ENCODE data around the gene TNIP1. TPM values are rescaled to one million over a fixed set of nuclear protein-coding genes. Genes with fewer than 3 reads are reported as not detected.

The TNIP1 gene
- total RNA-seq, 1 experiment from 2014 or later, result 65.7 TPM

- intact Hi-C loops (cut with micrococcal nuclease; ENCODE audit: unreplicated experiment), result no loop called here
- no peaks in the 10 kb centered on the region for H3K36me3 Mint-ChIP-seq (ENCODE audit: insufficient read depth, unreplicated experiment)
- H3K4me3 Mint-ChIP-seq (ENCODE audit: unreplicated experiment), result no peak overlapping the region
- DNase-seq, result no peak
- Histone ChIP-seq H3K36me3 (ENCODE audit: control insufficient read depth, insufficient read depth, low read length) (no peaks in the 10 kb centered on the region; the same call in 1 of the 2 replicates), H3K4me1 (peaks cover 13% of the 10 kb centered on the region), H3K27me3 (replicated peaks; ENCODE audit: control insufficient read depth, insufficient read depth, low read length) (no peaks in the 10 kb centered on the region), H3K4me3 (ENCODE audit: low read depth, low read length) (no peak overlapping the region), H3K9me3 (peaks cover 10% of the 10 kb centered on the region)
- no peaks in the 10 kb centered on the region for H3K27me3 Mint-ChIP-seq (ENCODE audit: insufficient read depth, unreplicated experiment)
- H3K4me1 Mint-ChIP-seq (ENCODE audit: low read depth, unreplicated experiment), result peaks cover 13% of the 10 kb centered on the region
- BruUV-seq (replicated peaks), result no TSS peak
- H3K9me3 Mint-ChIP-seq (ENCODE audit: unreplicated experiment), result peaks cover 24% of the 10 kb centered on the region
- TF ChIP-seq, protein P1, sequence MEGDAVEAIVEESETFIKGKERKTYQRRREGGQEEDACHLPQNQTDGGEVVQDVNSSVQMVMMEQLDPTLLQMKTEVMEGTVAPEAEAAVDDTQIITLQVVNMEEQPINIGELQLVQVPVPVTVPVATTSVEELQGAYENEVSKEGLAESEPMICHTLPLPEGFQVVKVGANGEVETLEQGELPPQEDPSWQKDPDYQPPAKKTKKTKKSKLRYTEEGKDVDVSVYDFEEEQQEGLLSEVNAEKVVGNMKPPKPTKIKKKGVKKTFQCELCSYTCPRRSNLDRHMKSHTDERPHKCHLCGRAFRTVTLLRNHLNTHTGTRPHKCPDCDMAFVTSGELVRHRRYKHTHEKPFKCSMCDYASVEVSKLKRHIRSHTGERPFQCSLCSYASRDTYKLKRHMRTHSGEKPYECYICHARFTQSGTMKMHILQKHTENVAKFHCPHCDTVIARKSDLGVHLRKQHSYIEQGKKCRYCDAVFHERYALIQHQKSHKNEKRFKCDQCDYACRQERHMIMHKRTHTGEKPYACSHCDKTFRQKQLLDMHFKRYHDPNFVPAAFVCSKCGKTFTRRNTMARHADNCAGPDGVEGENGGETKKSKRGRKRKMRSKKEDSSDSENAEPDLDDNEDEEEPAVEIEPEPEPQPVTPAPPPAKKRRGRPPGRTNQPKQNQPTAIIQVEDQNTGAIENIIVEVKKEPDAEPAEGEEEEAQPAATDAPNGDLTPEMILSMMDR (IDR thresholded peaks at IDR 0.05; ENCODE audit: insufficient read depth in 1 of 2, low read depth in 1 of 2, low read length in 1 of 2, severe bottlenecking in 1 of 2, unreplicated experiment in 1 of 2), result no peak
- POLR2A ChIA-PET, result no interaction called here
- CTCF ChIA-PET, result no interaction called here
- no peak overlapping the region for H3K27ac Mint-ChIP-seq (ENCODE audit: unreplicated experiment)
Observed at GRCh38 chr5:150989695-150990094, 91.1 kb downstream of the TNIP1 start.

DNA sequence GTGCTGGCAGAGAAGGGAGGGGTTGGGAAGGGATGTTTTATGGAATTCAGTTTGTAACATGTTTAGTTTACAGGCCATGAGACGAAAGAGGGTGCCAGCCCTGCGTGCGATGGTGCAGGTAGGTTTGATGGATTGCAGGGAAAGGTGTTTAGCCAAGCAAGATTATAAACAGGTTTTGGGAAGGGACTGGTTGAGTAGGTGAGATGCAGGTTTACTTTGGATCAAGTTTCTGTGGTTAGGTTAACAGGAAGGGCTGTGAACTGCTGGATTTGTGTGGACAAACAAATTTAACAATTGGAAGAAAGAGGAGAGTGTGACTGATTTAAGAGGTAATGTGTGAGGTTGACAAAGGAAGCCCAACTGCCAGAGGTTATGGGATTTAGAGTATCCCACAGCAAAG is 93.1 kb downstream of the TNIP1 start:
- BruUV-seq (replicated peaks), result no TSS peak
- Mint-ChIP-seq H3K4me3 (ENCODE audit: unreplicated experiment) (no peak overlapping the region), H3K4me1 (ENCODE audit: low read depth, unreplicated experiment) (peaks cover 3% of the 10 kb centered on the region), H3K27ac (ENCODE audit: unreplicated experiment) (no peak overlapping the region), H3K36me3 (ENCODE audit: insufficient read depth, unreplicated experiment) (no peaks in the 10 kb centered on the region), H3K27me3 (ENCODE audit: insufficient read depth, unreplicated experiment) (no peaks in the 10 kb centered on the region), H3K9me3 (ENCODE audit: unreplicated experiment) (peaks cover 25% of the 10 kb centered on the region)
- Histone ChIP-seq H3K9me3 (peaks cover 9% of the 10 kb centered on the region), H3K36me3 (ENCODE audit: control insufficient read depth, insufficient read depth, low read length) (no peaks in the 10 kb centered on the region; the same call in 1 of the 2 replicates), H3K27me3 (replicated peaks; ENCODE audit: control insufficient read depth, insufficient read depth, low read length) (no peaks in the 10 kb centered on the region), H3K4me1 (no peaks in the 10 kb centered on the region), H3K4me3 (ENCODE audit: low read depth, low read length) (no peak overlapping the region)
- CTCF ChIA-PET, result no interaction called here
- no peak for DNase-seq
- POLR2A ChIA-PET, result no interaction called here
- TF ChIP-seq, protein P1 (IDR thresholded peaks at IDR 0.05; ENCODE audit: insufficient read depth in 1 of 2, low read depth in 1 of 2, low read length in 1 of 2, severe bottlenecking in 1 of 2, unreplicated experiment in 1 of 2), result no peak
- intact Hi-C loops (cut with micrococcal nuclease; ENCODE audit: unreplicated experiment), result no loop called here

Other genes starting within 250 kb of the TNIP1 start
- 0.19 and 0.29 TPM in 2 replicates for gene IRGM, start 234.5 kb downstream of the TNIP1 start, total RNA-seq (2022)
- 1.8 and 2.2 TPM in 2 replicates for gene ZNF300, start 176.1 kb downstream of the TNIP1 start, total RNA-seq (2022)
- 80.6 and 86.6 TPM in 2 replicates for gene GPX3, start 60.4 kb downstream of the TNIP1 start, total RNA-seq (2022)
- gene ANXA6, start 76.7 kb upstream of the TNIP1 start, total RNA-seq (2022), result 43.0 and 51.9 TPM in 2 replicates
- 5.1 TPM in 2 replicates for gene CCDC69, start 143.1 kb upstream of the TNIP1 start, total RNA-seq (2022)
- 27.6 and 28.0 TPM in 2 replicates for gene GM2A, start 172.2 kb upstream of the TNIP1 start, total RNA-seq (2022)
- not detected in 2 replicates for gene SLC36A3, start 222.7 kb upstream of the TNIP1 start, total RNA-seq (2022)

Data from Caco-2 (cell line).